Measurements from ENCODE around the gene CHTOP.

Gene CHTOP

GRCh38 chr1:153693466-153693865 lies 59.6 kb downstream of the CHTOP start:
- DNase-seq: no peak
